H9 (cell line): ENCODE results near the gene TMEM44. TPM values are rescaled to one million over a fixed set of nuclear protein-coding genes. Genes with fewer than 3 reads are reported as not detected.

Experiments used
- DNase-seq: peaks from one replicate; pipeline ENCODE4 v3.0.0-alpha.2; 2017
- H2AFZ ChIP-seq: one replicate; pipeline ENCODE4 v1.6.1; 2013; ENCODE audit warnings: mild to moderate bottlenecking, low read length, control low read depth, moderate library complexity
- H2AK5ac ChIP-seq: 2 replicates; pipeline ENCODE4 v1.6.1; 2013; ENCODE audit warnings: low read length, control low read depth, mixed read lengths; ENCODE audit not compliant: insufficient read length
- H2BK120ac ChIP-seq: one replicate; pipeline ENCODE4 v1.6.1; 2013; ENCODE audit warnings: low read depth, mild to moderate bottlenecking, low read length, control low read depth, inconsistent platforms; ENCODE audit not compliant: poor library complexity, severe bottlenecking
- H2BK12ac ChIP-seq: 2 replicates; pipeline ENCODE4 v1.6.1; 2013; ENCODE audit warnings: low read length, control low read depth, mixed read lengths, low read depth; ENCODE audit not compliant: insufficient read length
- H2BK15ac ChIP-seq: 2 replicates; pipeline ENCODE4 v1.6.1; 2013; ENCODE audit warnings: low read depth, low read length, control low read depth
- H2BK20ac ChIP-seq: one replicate; pipeline ENCODE4 v1.6.1; 2013; ENCODE audit warnings: low read depth, mild to moderate bottlenecking, low read length, control low read depth, inconsistent platforms; ENCODE audit not compliant: poor library complexity, severe bottlenecking
- H2BK5ac ChIP-seq: 2 replicates; pipeline ENCODE4 v1.6.1; 2013; ENCODE audit warnings: low read length, control low read depth, mixed read lengths; ENCODE audit not compliant: insufficient read length
- H3K14ac ChIP-seq: 2 replicates; pipeline ENCODE4 v1.6.1; 2013; ENCODE audit warnings: low read length, control low read depth; ENCODE audit not compliant: insufficient read depth
- H3K18ac ChIP-seq: 2 replicates; pipeline ENCODE4 v1.6.1; 2013; ENCODE audit warnings: low read depth, mild to moderate bottlenecking, mixed read lengths, low read length, control low read depth; ENCODE audit not compliant: insufficient read length
- H3K23ac ChIP-seq: 2 replicates; pipeline ENCODE4 v1.6.1; 2013; ENCODE audit warnings: low read length, control low read depth, mixed read lengths, low read depth; ENCODE audit not compliant: insufficient read length
- H3K23me2 ChIP-seq: 2 replicates; pipeline ENCODE4 v1.6.1; 2013; ENCODE audit warnings: low read depth, mild to moderate bottlenecking, mixed read lengths, low read length, control low read depth; ENCODE audit not compliant: insufficient read length, poor library complexity, severe bottlenecking
- H3K27ac ChIP-seq: 2 replicates; pipeline ENCODE4 v1.5.1; 2013; ENCODE audit warnings: low read length, control low read depth, mixed read lengths, low read depth; ENCODE audit not compliant: insufficient read length
- H3K27me3 ChIP-seq: 2 replicates; pipeline ENCODE4 v1.6.1; 2013; ENCODE audit warnings: low read length, control low read depth, inconsistent platforms; ENCODE audit not compliant: insufficient read depth
- H3K4ac ChIP-seq: 2 replicates; pipeline ENCODE4 v1.6.1; 2013; ENCODE audit warnings: low read depth, mild to moderate bottlenecking, control low read depth, inconsistent platforms, low read length, moderate library complexity
- H3K4me1 ChIP-seq: 2 replicates; pipeline ENCODE4 v1.6.1; 2013; ENCODE audit warnings: low read length, control low read depth, inconsistent platforms; ENCODE audit not compliant: insufficient read depth
- H3K4me2 ChIP-seq: 2 replicates; pipeline ENCODE4 v1.6.1; 2013; ENCODE audit warnings: low read length, control low read depth, mixed read lengths; ENCODE audit not compliant: insufficient read length, insufficient read depth
- H3K56ac ChIP-seq: 2 replicates; pipeline ENCODE4 v1.6.1; 2013; ENCODE audit warnings: low read depth, mild to moderate bottlenecking, mixed read lengths, low read length, control low read depth; ENCODE audit not compliant: insufficient read length
- H3K79me1 ChIP-seq: 2 replicates; pipeline ENCODE4 v1.6.1; 2013; ENCODE audit warnings: low read depth, mild to moderate bottlenecking, moderate library complexity, low read length, control low read depth, inconsistent platforms; ENCODE audit not compliant: insufficient read depth, poor library complexity, severe bottlenecking
- H3K79me2 ChIP-seq: 2 replicates; pipeline ENCODE4 v1.6.1; 2013; ENCODE audit warnings: low read length, control low read depth, inconsistent platforms; ENCODE audit not compliant: insufficient read depth
- H3K9ac ChIP-seq: 2 replicates; pipeline ENCODE4 v1.6.1; 2013; ENCODE audit warnings: low read length, control low read depth, mixed read lengths; ENCODE audit not compliant: insufficient read length; ENCODE audit errors: extremely low read depth
- H3K9me3 ChIP-seq: one replicate; pipeline ENCODE4 v1.6.1; 2013; ENCODE audit warnings: low read depth, low read length, inconsistent platforms; ENCODE audit not compliant: control insufficient read depth
- H3T11ph ChIP-seq: one replicate; pipeline ENCODE4 v1.6.1; 2013; ENCODE audit warnings: mild to moderate bottlenecking, low read length, control low read depth, inconsistent platforms
- H4K20me1 ChIP-seq: one replicate; pipeline ENCODE4 v1.6.1; 2013; ENCODE audit not compliant: control insufficient read depth, insufficient read length, insufficient read depth
- H4K5ac ChIP-seq: 2 replicates; pipeline ENCODE4 v1.6.1; 2013; ENCODE audit warnings: low read depth, mild to moderate bottlenecking, mixed read lengths, low read length, control low read depth; ENCODE audit not compliant: insufficient read length
- H4K8ac ChIP-seq: replicated peaks from 2 replicates; pipeline ENCODE4 v1.6.1; 2013; ENCODE audit warnings: low read length, control low read depth, mixed read lengths, low read depth; ENCODE audit not compliant: insufficient read length
- H4K91ac ChIP-seq: 2 replicates; pipeline ENCODE4 v1.6.1; 2013; ENCODE audit warnings: low read depth, mild to moderate bottlenecking, moderate library complexity, mixed read lengths, low read length, control low read depth; ENCODE audit not compliant: insufficient read length
- H3K27ac Mint-ChIP-seq, 3 experiments: 2 replicates in 2 of 3; 3 replicates in 1 of 3; pipeline ENCODE4 v1.8.0; 2020 to 2021; ENCODE audit warnings: mixed read lengths in 3 of 3, mild to moderate bottlenecking in 1 of 3, moderate library complexity in 1 of 3
- H3K27me3 Mint-ChIP-seq: 2 replicates; pipeline ENCODE4 v1.8.0; 2021; ENCODE audit warnings: low read depth, mild to moderate bottlenecking, moderate library complexity, mixed read lengths
- H3K36me3 Mint-ChIP-seq, 3 experiments: 2 replicates in 2 of 3; 3 replicates in 1 of 3; pipeline ENCODE4 v1.8.0; 2020 to 2021; ENCODE audit warnings: low read depth in 3 of 3, mixed read lengths in 3 of 3; ENCODE audit not compliant: insufficient read depth in 1 of 3
- H3K4me1 Mint-ChIP-seq, 2 experiments: 2 replicates each; pipeline ENCODE4 v1.8.0; 2020; ENCODE audit warnings: mixed read lengths in 2 of 2
- H3K4me3 Mint-ChIP-seq, 2 experiments: 2 replicates in 1 of 2; 3 replicates in 1 of 2; pipeline ENCODE4 v1.8.0; 2020 to 2021; ENCODE audit warnings: mild to moderate bottlenecking in 2 of 2, mixed read lengths in 2 of 2, moderate library complexity in 1 of 2
- H3K9me3 Mint-ChIP-seq, 2 experiments: 2 replicates in 1 of 2; 3 replicates in 1 of 2; pipeline ENCODE4 v1.8.0; 2020; ENCODE audit warnings: mild to moderate bottlenecking in 2 of 2, mixed read lengths in 2 of 2, moderate library complexity in 1 of 2
- CTCF ChIP-seq: fragments of 200-600 bp; sonication (generic); conservative IDR thresholded peaks from 3 replicates; pipeline ENCODE4 v1.8.0; 2021; ENCODE audit warnings: antibody characterized with exemption, mild to moderate bottlenecking
- WGBS: extraction: QIAGEN DNeasy Blood & Tissue Kit; methylation state at CpG from one replicate; pipeline ENCODE4 v1.1.7; 2013; ENCODE audit warnings: missing lambda C conversion rate, low lambda C conversion rate, mixed read lengths; ENCODE audit not compliant: insufficient read length; ENCODE audit errors: extremely low coverage; 5-methylcytosine and 5-hydroxymethylcytosine counted together
- total RNA-seq: library from RNA; stranded (reverse); gene quantifications from 2 replicates; pipeline ENCODE4 v1.2.1, GENCODE V29; 2021

The TMEM44 gene
- total RNA-seq, 1 experiment from 2014 or later, result 19.8 TPM

- no peak overlapping the region for H4K8ac ChIP-seq
- peaks cover 44 to 69% (median 59%) of the 10 kb centered on the region in 3 experiments for H3K36me3 Mint-ChIP-seq
Observed at GRCh38 chr3:194642769-194643168, 9.6 kb upstream of the TMEM44 start.

More at GRCh38 chr3:194642769-194643168, 9.6 kb upstream of the TMEM44 start:
- Histone ChIP-seq H2BK120ac (no peak overlapping the region), H3K23ac (no peak overlapping the region), H3K27ac (no peak overlapping the region), H4K20me1 (no peaks in the 10 kb centered on the region), H2BK5ac (no peak overlapping the region), H4K5ac (no peak overlapping the region), H2AFZ (no peak overlapping the region), H3K4me2 (no peak overlapping the region), H2BK15ac (no peak overlapping the region), H2BK12ac (no peak overlapping the region), H3K9ac (no peak overlapping the region), H3K79me2 (no peaks in the 10 kb centered on the region), H3K56ac (no peak overlapping the region), H2AK5ac (no peak overlapping the region), H3K27me3 (no peaks in the 10 kb centered on the region), H3K23me2 (no peaks in the 10 kb centered on the region), H3K18ac (no peak overlapping the region), H3T11ph (no peak overlapping the region), H2BK20ac (no peak overlapping the region), H3K14ac (no peak overlapping the region), H3K9me3 (no peaks in the 10 kb centered on the region), H3K4ac (no peak overlapping the region), H4K91ac (no peak overlapping the region), H3K79me1 (no peaks in the 10 kb centered on the region), H3K4me1 (no peaks in the 10 kb centered on the region)
- Mint-ChIP-seq H3K27me3 (no peaks in the 10 kb centered on the region), H3K4me3 (no peak overlapping the region), H3K27ac (no peak overlapping the region), H3K9me3 (no peaks in the 10 kb centered on the region), H3K4me1 (no peaks in the 10 kb centered on the region; a peak in 1 of 4 replicates)
- TF ChIP-seq CTCF, result no peak
- WGBS, result no CpG with 5 or more reads among the region's 2 CpGs
- no peak for DNase-seq
